Measurements from ENCODE around the gene STRBP.

- TF ChIP-seq POLR2A (IDR thresholded peaks at IDR 0.05; ENCODE audit: low read depth, low read length), result no peak
- TF ChIP-seq CTCF (conservative IDR thresholded peaks at IDR 0.05; ENCODE audit: low read depth, low read length), result no peak
- TF ChIP-seq ELK1 (IDR thresholded peaks at IDR 0.05; ENCODE audit: borderline replicate concordance, low read depth, low read length), result no peak
Observed at GRCh38 chr9:123176949-123177348, 91.4 kb downstream of the STRBP start.

Data from IMR-90 (cell line).